WERI-Rb-1 (cell line): Measurements from ENCODE around the gene BRD1.
"Not testable (repeated sequence)": the region's sequence is repeated elsewhere in the genome, so short reads cannot be mapped to it uniquely, and the experiment has no call there.

Experiments used
- DNase-seq: peaks from one replicate; pipeline ENCODE4 v3.0.0-alpha.2; 2020
- H3K27ac ChIP-seq: fragments of 250-450 bp; sonication (Bioruptor Pico); 2 replicates; pipeline ENCODE4 v1.5.1; 2020; ENCODE audit warnings: mild to moderate bottlenecking, moderate library complexity
- H3K27me3 ChIP-seq: fragments of 250-450 bp; sonication (Bioruptor Pico); 2 replicates; pipeline ENCODE4 v1.5.1; 2021; ENCODE audit warnings: mild to moderate bottlenecking, low read depth, moderate library complexity; ENCODE audit not compliant: insufficient read depth, severe bottlenecking
- H3K36me3 ChIP-seq: fragments of 250-450 bp; sonication (Bioruptor Pico); 2 replicates; pipeline ENCODE4 v1.5.1; 2020; ENCODE audit warnings: mild to moderate bottlenecking, moderate library complexity
- H3K4me3 ChIP-seq: 2 replicates; pipeline ENCODE4 v1.5.1; 2011; ENCODE audit warnings: low read depth, mild to moderate bottlenecking, control low read depth, low read length
- H3K9me3 ChIP-seq: fragments of 250-450 bp; sonication (Bioruptor Pico); 2 replicates; pipeline ENCODE4 v1.5.1; 2021; ENCODE audit warnings: mild to moderate bottlenecking, moderate library complexity; ENCODE audit not compliant: severe bottlenecking
- CTCF ChIP-seq: IDR thresholded peaks from 2 replicates; pipeline ENCODE4 v1.5.1; 2011; ENCODE audit warnings: low read depth, mild to moderate bottlenecking, control low read depth, inconsistent platforms, low read length

BRD1 gene

GRCh38 chr22:49825436-49825835 is 2.2 kb downstream of the BRD1 start:
- no peak for DNase-seq
- H3K36me3 ChIP-seq: peaks cover 52% of the 10 kb centered on the region
- no peak for TF ChIP-seq CTCF
- no peaks in the 10 kb centered on the region for H3K27me3 ChIP-seq
- no peak overlapping the region for H3K4me3 ChIP-seq
- no peak overlapping the region for H3K27ac ChIP-seq
- peaks cover 16% of the 10 kb centered on the region for H3K9me3 ChIP-seq

DNA sequence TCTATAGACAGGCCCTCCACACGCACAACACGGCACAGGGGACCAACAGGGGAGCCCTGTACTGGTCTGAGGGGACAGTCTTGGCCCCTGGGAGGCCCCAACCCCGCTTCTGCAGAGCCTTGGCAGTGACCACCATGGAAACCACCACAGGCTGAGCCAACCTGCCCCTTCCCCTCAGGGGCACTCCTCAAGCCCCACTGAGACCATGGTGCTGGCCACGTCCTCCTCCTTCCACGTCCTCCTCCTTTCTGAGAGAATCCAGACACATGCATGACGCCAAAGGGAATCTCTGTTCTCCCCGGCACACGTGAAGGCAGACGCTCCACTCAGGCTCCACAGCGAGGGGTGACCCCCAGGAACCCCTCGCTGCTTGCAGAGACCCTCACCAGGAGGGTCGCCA is 2.7 kb downstream of the BRD1 start:
- Histone ChIP-seq H3K9me3 (peaks cover 15% of the 10 kb centered on the region), H3K4me3 (no peak overlapping the region), H3K36me3 (peaks cover 57% of the 10 kb centered on the region), H3K27ac (no peak overlapping the region), H3K27me3 (no peaks in the 10 kb centered on the region)
- DNase-seq: no peak
- no peak for TF ChIP-seq CTCF

DNA sequence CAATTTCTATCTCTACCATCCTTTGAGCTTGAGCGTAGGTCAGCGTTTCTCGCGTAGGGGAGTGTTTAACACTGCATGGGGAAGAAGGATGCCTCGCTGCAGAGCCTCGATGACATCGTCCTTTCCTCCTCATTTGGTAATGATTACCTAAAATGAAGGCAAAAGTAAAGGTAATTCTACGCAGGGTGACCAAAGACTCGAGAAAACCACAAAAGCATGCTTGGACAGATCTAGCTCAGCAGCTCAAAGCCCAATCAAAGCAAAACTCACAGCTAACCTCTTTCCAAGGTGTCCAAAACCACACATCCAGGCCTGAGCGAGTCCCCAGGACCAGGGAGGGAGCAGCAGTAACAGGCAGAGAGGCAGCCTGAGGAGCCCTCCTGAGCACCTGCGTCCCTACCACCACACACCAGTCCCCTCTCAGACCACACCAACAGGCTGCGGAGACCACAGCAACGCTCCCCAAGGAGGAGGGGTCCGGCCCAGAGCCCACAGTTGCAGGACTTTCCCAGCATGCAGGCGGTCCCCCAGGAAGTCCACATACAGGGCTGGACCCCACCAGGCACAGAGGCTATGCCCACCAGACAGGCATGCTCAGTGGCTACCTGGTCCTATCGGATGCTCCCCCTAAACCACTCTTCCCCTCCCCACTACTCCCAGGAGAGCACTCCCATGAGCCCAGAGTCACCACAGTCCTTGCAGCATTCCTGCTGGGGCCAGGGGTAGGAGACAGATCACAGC is 3.3 kb downstream of the BRD1 start:
- no peak for TF ChIP-seq CTCF
- no peak overlapping the region for H3K27ac ChIP-seq
- DNase-seq: no peak
- no peaks in the 10 kb centered on the region for H3K27me3 ChIP-seq
- peaks cover 9% of the 10 kb centered on the region for H3K9me3 ChIP-seq
- no peak overlapping the region for H3K4me3 ChIP-seq
- peaks cover 63% of the 10 kb centered on the region for H3K36me3 ChIP-seq

- Histone ChIP-seq H3K9me3 (no peaks in the 10 kb centered on the region), H3K27me3 (no peaks in the 10 kb centered on the region), H3K36me3 (peaks cover 72% of the 10 kb centered on the region), H3K27ac (no peak overlapping the region), H3K4me3 (no peak overlapping the region)
- TF ChIP-seq CTCF: no peak
- DNase-seq: no peak
Measured at GRCh38 chr22:49823289-49824045, 4.2 kb downstream of the BRD1 start.

DNA sequence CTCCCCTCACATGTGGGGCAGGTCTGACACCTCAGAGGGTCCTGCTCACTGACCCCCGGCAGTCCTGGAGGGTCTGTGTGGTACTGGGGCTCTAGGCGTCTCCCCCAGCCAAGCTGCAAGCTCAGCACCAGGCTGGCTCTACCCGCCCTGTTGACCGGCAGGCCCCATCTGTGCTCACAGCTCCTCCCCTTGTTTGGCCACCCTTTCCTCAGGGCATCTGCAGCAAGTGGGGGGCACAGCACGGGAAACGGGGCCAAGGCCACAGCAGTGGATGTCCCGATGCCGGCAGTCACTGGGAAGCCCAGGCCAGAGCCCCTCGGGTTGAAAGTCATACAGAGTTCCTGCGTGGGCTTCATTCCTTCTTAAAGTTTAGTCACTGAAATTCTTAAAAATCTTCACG is 5.9 kb downstream of the BRD1 start:
- H3K27me3 ChIP-seq, DNase-seq, H3K9me3 ChIP-seq, H3K27ac ChIP-seq, H3K4me3 ChIP-seq: not testable (repeated sequence)
- H3K36me3 ChIP-seq: peaks cover 89% of the 10 kb centered on the region

DNA sequence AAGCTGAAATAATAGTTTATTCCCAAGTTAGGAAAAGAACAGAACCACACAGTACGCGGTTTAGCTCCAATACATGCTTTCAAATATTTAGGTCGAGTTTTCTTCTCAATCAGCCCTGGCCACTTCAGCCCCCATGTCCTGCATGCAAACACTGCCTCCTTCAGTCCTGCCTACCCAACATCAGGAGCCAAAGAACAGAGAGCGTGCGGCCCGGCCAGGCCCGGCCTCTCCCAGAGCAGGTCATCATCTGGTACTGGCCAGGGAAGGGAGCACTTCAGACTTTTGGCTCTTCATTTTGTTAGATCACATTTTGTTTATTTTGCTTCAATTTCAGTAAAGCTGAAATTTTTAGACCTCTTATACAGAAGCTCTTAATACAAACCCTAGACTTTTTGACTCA is 6.7 kb downstream of the BRD1 start:
- Histone ChIP-seq H3K36me3 (peaks cover 96% of the 10 kb centered on the region), H3K27me3 (no peaks in the 10 kb centered on the region), H3K27ac (no peak overlapping the region), H3K9me3 (no peaks in the 10 kb centered on the region), H3K4me3 (no peak overlapping the region)
- TF ChIP-seq CTCF: no peak
- DNase-seq: no peak
